Activated T-cell treated with anti-CD3 and anti-CD28 coated beads, Interleukin-2, amount 50 U/mL, for 24 hours (primary cell): ENCODE measurements around the gene SFSWAP.

Source experiments
- DNase-seq: peaks from one replicate; pipeline ENCODE4 v3.0.0-alpha.2; 2020
- H3K27ac Mint-ChIP-seq: 2 replicates; pipeline ENCODE4 v1.8.0; 2020; ENCODE audit warnings: mild to moderate bottlenecking, mixed read lengths
- H3K27me3 Mint-ChIP-seq: 2 replicates; pipeline ENCODE4 v1.8.0; 2020; ENCODE audit warnings: mixed read lengths
- H3K36me3 Mint-ChIP-seq: 2 replicates; pipeline ENCODE4 v1.8.0; 2020; ENCODE audit warnings: low read depth, mixed read lengths
- H3K4me1 Mint-ChIP-seq: 2 replicates; pipeline ENCODE4 v1.8.0; 2020; ENCODE audit warnings: low read depth, mixed read lengths
- H3K4me3 Mint-ChIP-seq: 2 replicates; pipeline ENCODE4 v1.8.0; 2020; ENCODE audit warnings: mild to moderate bottlenecking, moderate library complexity, mixed read lengths
- H3K9me3 Mint-ChIP-seq: 2 replicates; pipeline ENCODE4 v1.8.0; 2020; ENCODE audit warnings: mixed read lengths

SFSWAP gene

GRCh38 chr12:131785763-131786330, 75.0 kb downstream of the SFSWAP start:
- DNase-seq: no peak
- H3K4me3 Mint-ChIP-seq: no peak overlapping the region
- H3K36me3 Mint-ChIP-seq: peaks cover 85% of the 10 kb centered on the region
- H3K27ac Mint-ChIP-seq: peak overlapping the region; percentile 42
- H3K4me1 Mint-ChIP-seq: peaks cover 1% of the 10 kb centered on the region
- no peaks in the 10 kb centered on the region for H3K27me3 Mint-ChIP-seq
- H3K9me3 Mint-ChIP-seq: no peaks in the 10 kb centered on the region

- H3K9me3 Mint-ChIP-seq: no peaks in the 10 kb centered on the region
- peak overlapping the region; percentile 42 for H3K27ac Mint-ChIP-seq
- no peak overlapping the region for H3K4me3 Mint-ChIP-seq
These were observed 75.4 kb downstream of the SFSWAP start for GRCh38 chr12:131786331-131786730.

GRCh38 chr12:131787143-131787660, 76.3 kb downstream of the SFSWAP start:
- Mint-ChIP-seq H3K9me3 (no peaks in the 10 kb centered on the region), H3K27me3 (no peaks in the 10 kb centered on the region), H3K4me3 (no peak overlapping the region), H3K4me1 (peaks cover 1% of the 10 kb centered on the region), H3K36me3 (peaks cover 89% of the 10 kb centered on the region), H3K27ac (no peak overlapping the region)
- DNase-seq: no peak

More at GRCh38 chr12:131786331-131786730, 75.4 kb downstream of the SFSWAP start:
- Mint-ChIP-seq H3K36me3 (peaks cover 89% of the 10 kb centered on the region), H3K27me3 (no peaks in the 10 kb centered on the region), H3K4me1 (peaks cover 1% of the 10 kb centered on the region)
- no peak for DNase-seq

GRCh38 chr12:131788070-131788469, 77.2 kb downstream of the SFSWAP start:
- H3K9me3 Mint-ChIP-seq: no peaks in the 10 kb centered on the region
- H3K27me3 Mint-ChIP-seq: no peaks in the 10 kb centered on the region
- H3K36me3 Mint-ChIP-seq: peaks cover 94% of the 10 kb centered on the region

GRCh38 chr12:131789638-131790037, 78.7 kb downstream of the SFSWAP start:
- no peaks in the 10 kb centered on the region for H3K4me1 Mint-ChIP-seq
- H3K36me3 Mint-ChIP-seq: peaks cover 96% of the 10 kb centered on the region
- no peak for DNase-seq
- H3K27me3 Mint-ChIP-seq: no peaks in the 10 kb centered on the region
- no peaks in the 10 kb centered on the region for H3K9me3 Mint-ChIP-seq
- H3K4me3 Mint-ChIP-seq: no peak overlapping the region
- H3K27ac Mint-ChIP-seq: no peak overlapping the region

More at GRCh38 chr12:131788070-131788469, 77.2 kb downstream of the SFSWAP start:
- Mint-ChIP-seq H3K4me1 (peaks cover 1% of the 10 kb centered on the region), H3K27ac (no peak overlapping the region), H3K4me3 (no peak overlapping the region)
- DNase-seq: no peak

- Mint-ChIP-seq H3K27ac (peak overlapping the region; percentile 47), H3K9me3 (no peaks in the 10 kb centered on the region), H3K4me3 (no peak overlapping the region), H3K4me1 (no peaks in the 10 kb centered on the region), H3K36me3 (peaks cover 92% of the 10 kb centered on the region), H3K27me3 (no peaks in the 10 kb centered on the region)
- DNase-seq: no peak
These were observed 82.5 kb downstream of the SFSWAP start for GRCh38 chr12:131793243-131794022.

GRCh38 chr12:131794061-131794460, 83.2 kb downstream of the SFSWAP start:
- H3K27me3 Mint-ChIP-seq: no peaks in the 10 kb centered on the region
- H3K9me3 Mint-ChIP-seq: no peaks in the 10 kb centered on the region
- H3K4me3 Mint-ChIP-seq: no peak overlapping the region
- peaks cover 92% of the 10 kb centered on the region for H3K36me3 Mint-ChIP-seq
- DNase-seq: no peak
- peak overlapping the region; percentile 47 for H3K27ac Mint-ChIP-seq
- H3K4me1 Mint-ChIP-seq: no peaks in the 10 kb centered on the region

- Mint-ChIP-seq H3K9me3 (no peaks in the 10 kb centered on the region), H3K4me3 (no peak overlapping the region), H3K27me3 (no peaks in the 10 kb centered on the region), H3K27ac (no peak overlapping the region), H3K36me3 (peaks cover 93% of the 10 kb centered on the region), H3K4me1 (no peaks in the 10 kb centered on the region)
- DNase-seq: no peak
These were observed 83.7 kb downstream of the SFSWAP start for GRCh38 chr12:131794573-131794972.

GRCh38 chr12:131795064-131795463, 84.2 kb downstream of the SFSWAP start:
- Mint-ChIP-seq H3K4me1 (no peaks in the 10 kb centered on the region), H3K27ac (no peak overlapping the region), H3K4me3 (no peak overlapping the region), H3K9me3 (no peaks in the 10 kb centered on the region), H3K36me3 (peaks cover 93% of the 10 kb centered on the region), H3K27me3 (no peaks in the 10 kb centered on the region)
- no peak for DNase-seq

- Mint-ChIP-seq H3K9me3 (peaks cover 2% of the 10 kb centered on the region), H3K27ac (peak overlapping the region; percentile 68), H3K27me3 (no peaks in the 10 kb centered on the region), H3K36me3 (peaks cover 93% of the 10 kb centered on the region), H3K4me3 (no peak overlapping the region), H3K4me1 (no peaks in the 10 kb centered on the region)
- DNase-seq: no peak
These were observed 85.0 kb downstream of the SFSWAP start for GRCh38 chr12:131795690-131796410.

- Mint-ChIP-seq H3K27me3 (no peaks in the 10 kb centered on the region), H3K27ac (peak overlapping the region; percentile 68), H3K4me3 (no peak overlapping the region), H3K36me3 (peaks cover 91% of the 10 kb centered on the region), H3K4me1 (no peaks in the 10 kb centered on the region), H3K9me3 (peaks cover 3% of the 10 kb centered on the region)
- no peak for DNase-seq
These were observed 85.5 kb downstream of the SFSWAP start for GRCh38 chr12:131796411-131796736.

- Mint-ChIP-seq H3K9me3 (peaks cover 3% of the 10 kb centered on the region), H3K27ac (no peak overlapping the region), H3K4me3 (no peak overlapping the region), H3K27me3 (no peaks in the 10 kb centered on the region), H3K4me1 (no peaks in the 10 kb centered on the region), H3K36me3 (peaks cover 91% of the 10 kb centered on the region)
- no peak for DNase-seq
These were observed 86.1 kb downstream of the SFSWAP start for GRCh38 chr12:131796754-131797587.

- Mint-ChIP-seq H3K36me3 (peaks cover 91% of the 10 kb centered on the region), H3K4me3 (no peak overlapping the region), H3K27me3 (no peaks in the 10 kb centered on the region), H3K4me1 (no peaks in the 10 kb centered on the region), H3K27ac (no peak overlapping the region), H3K9me3 (peaks cover 3% of the 10 kb centered on the region)
- DNase-seq: no peak
These were observed 86.7 kb downstream of the SFSWAP start for GRCh38 chr12:131797588-131797934.

GRCh38 chr12:131799195-131799594, 88.3 kb downstream of the SFSWAP start:
- no peak overlapping the region for H3K27ac Mint-ChIP-seq

More at GRCh38 chr12:131799195-131799594, 88.3 kb downstream of the SFSWAP start:
- Mint-ChIP-seq H3K4me1 (no peaks in the 10 kb centered on the region), H3K9me3 (peaks cover 3% of the 10 kb centered on the region), H3K27me3 (no peaks in the 10 kb centered on the region), H3K4me3 (no peak overlapping the region), H3K36me3 (peaks cover 83% of the 10 kb centered on the region)
- DNase-seq: no peak
